CD4-positive, alpha-beta memory T cell (primary cell): ENCODE data around the gene KRTAP10-3. TPM values are rescaled to one million over a fixed set of nuclear protein-coding genes. Genes with fewer than 3 reads are reported as not detected.
A peak's percentile ranks its signal among the peaks of the same experiment; 100 is the strongest.

Source experiments
- CTCF ChIA-PET: fragments of 350-600 bp; sonication (Branson Sonifier 250); formaldehyde crosslinking; loops from one replicate; lab custom pipeline; 2021; ENCODE audit warnings: inconsistent platforms; ENCODE audit not compliant: partially characterized antibody; lab: Charles Lee
- POLR2A ChIA-PET: fragments of 350-600 bp; sonication (Branson Sonifier 250); formaldehyde crosslinking; loops from one replicate; lab custom pipeline; 2021; ENCODE audit not compliant: partially characterized antibody; lab: Charles Lee
- DNase-seq, 5 donors: peaks; one replicate each; pipeline versions ENCODE4 v3.0.0 to v3.0.0-alpha.2; 2020 to 2022; ENCODE audit warnings: mixed read lengths in 1 of 5
- H3K27ac ChIP-seq: one replicate; pipeline ENCODE4 v1.7.0; 2013; ENCODE audit warnings: low read depth, low read length
- H3K27me3 ChIP-seq: 2 replicates; pipeline ENCODE4 v1.7.0; 2013; ENCODE audit warnings: mild to moderate bottlenecking, low read length, moderate library complexity; ENCODE audit not compliant: insufficient read depth
- H3K36me3 ChIP-seq: 2 replicates; pipeline ENCODE4 v1.7.0; 2013; ENCODE audit warnings: mild to moderate bottlenecking, low read length, moderate library complexity; ENCODE audit not compliant: insufficient read depth
- H3K4me1 ChIP-seq: 2 replicates; pipeline ENCODE4 v1.7.0; 2013; ENCODE audit warnings: mild to moderate bottlenecking, low read length, moderate library complexity; ENCODE audit not compliant: insufficient read depth
- H3K4me3 ChIP-seq, 2 donors: one replicate each; pipeline ENCODE4 v1.7.0; 2013; ENCODE audit warnings: low read length in 2 of 2, mild to moderate bottlenecking in 1 of 2
- H3K9me3 ChIP-seq, 2 donors: one replicate each; pipeline ENCODE4 v1.7.0; 2013; ENCODE audit warnings: low read length in 2 of 2, control low read depth in 1 of 2; ENCODE audit not compliant: control insufficient read depth in 1 of 2
- H3K27ac Mint-ChIP-seq, 7 donors: one replicate each; pipeline ENCODE4 v1.8.0; 2020 to 2021; ENCODE audit warnings: mixed read lengths in 7 of 7, mild to moderate bottlenecking in 6 of 7, inconsistent platforms in 3 of 7, moderate library complexity in 3 of 7
- H3K27me3 Mint-ChIP-seq, 2 donors: one replicate each; pipeline ENCODE4 v1.8.0; 2020 to 2021; ENCODE audit warnings: mixed read lengths in 2 of 2
- H3K36me3 Mint-ChIP-seq, 2 donors: one replicate each; pipeline ENCODE4 v1.8.0; 2020 to 2021; ENCODE audit warnings: mixed read lengths in 2 of 2, inconsistent platforms in 1 of 2, mild to moderate bottlenecking in 1 of 2
- H3K4me1 Mint-ChIP-seq, 4 donors: one replicate each; pipeline ENCODE4 v1.8.0; 2020 to 2021; ENCODE audit warnings: mixed read lengths in 4 of 4, mild to moderate bottlenecking in 1 of 4
- H3K4me3 Mint-ChIP-seq, 8 donors: one replicate each; pipeline ENCODE4 v1.8.0; 2020 to 2021; ENCODE audit warnings: mixed read lengths in 8 of 8, mild to moderate bottlenecking in 7 of 8, moderate library complexity in 6 of 8, inconsistent platforms in 3 of 8
- H3K9me3 Mint-ChIP-seq, 8 donors: one replicate each; pipeline ENCODE4 v1.8.0; 2020 to 2021; ENCODE audit warnings: mixed read lengths in 8 of 8, mild to moderate bottlenecking in 5 of 8, inconsistent platforms in 3 of 8, moderate library complexity in 1 of 8
- intact Hi-C: fragments of 100-400 bp; cut with micrococcal nuclease; formaldehyde crosslinking; loops from one replicate; pipeline ENCODE4 v1.15.1; 2023
- polyA plus RNA-seq, 2 donors: library from polyadenylated mRNA; unstranded; fragments of 300-500 nt; fragmentation: Illumina TruSeq; gene quantifications; one replicate each; pipeline ENCODE4 v1.2.3, GENCODE V29; 2021
- total RNA-seq, 2 experiments: library from RNA; stranded (reverse); gene quantifications; one replicate each; pipeline ENCODE4 v1.2.3, GENCODE V29; 2021

Gene KRTAP10-3
- total and polyA plus RNA-seq, 4 experiments from 2014 or later, result not detected

DNA sequence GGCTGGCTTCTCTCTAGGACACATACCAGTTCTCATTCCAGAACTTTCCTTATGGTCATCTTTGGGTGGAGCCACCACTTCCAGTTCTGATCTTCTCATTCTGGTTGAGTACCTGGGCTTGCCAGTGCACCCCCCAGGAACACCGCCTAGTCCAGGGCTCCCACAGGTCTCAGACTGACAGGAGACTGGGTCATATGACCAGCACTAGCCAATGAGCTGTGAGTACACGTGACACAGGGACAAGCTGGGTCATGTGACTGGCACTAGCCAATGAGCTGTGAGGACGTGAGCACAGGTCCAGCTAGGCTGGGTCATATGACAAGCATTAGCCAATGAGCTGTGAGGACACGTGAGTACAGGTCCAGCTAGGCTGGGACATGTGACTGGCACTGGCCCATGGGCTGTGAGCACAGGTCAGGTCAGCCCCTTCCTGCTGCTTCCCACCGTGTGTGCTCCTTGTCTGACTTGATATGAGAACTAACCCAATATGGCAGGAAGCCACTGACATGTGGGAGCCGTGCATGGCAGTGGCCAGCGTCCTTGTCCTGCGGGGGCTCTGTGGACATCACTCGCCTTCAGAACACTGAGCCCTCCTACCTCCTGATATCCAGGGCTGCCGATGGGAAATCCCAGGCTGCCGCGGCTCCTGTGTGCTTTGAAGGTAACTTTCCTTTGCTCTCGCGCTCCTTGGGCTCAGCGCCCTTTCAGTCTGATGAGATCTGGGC is 41.3 kb downstream of the KRTAP10-3 start:
- H3K9me3 Mint-ChIP-seq, result no peaks in the 10 kb centered on the region
- no peak overlapping the region for H3K27ac ChIP-seq
- no peaks in the 10 kb centered on the region for H3K36me3 Mint-ChIP-seq
- no peak overlapping the region for H3K4me3 Mint-ChIP-seq
- no peak for DNase-seq
- ChIA-PET POLR2A (interaction anchor here (1.3 kb wide), 1 partner anchor 140 kb away, joined by 4 read pairs; the partner anchor contains the start of gene KRTAP12-3), CTCF (no interaction called here)
- no peaks in the 10 kb centered on the region for H3K27me3 ChIP-seq
- intact Hi-C loops, result no loop called here
- H3K27me3 Mint-ChIP-seq, result no peaks in the 10 kb centered on the region
- no peaks in the 10 kb centered on the region for H3K9me3 ChIP-seq
- no peak overlapping the region for H3K4me3 ChIP-seq
- H3K36me3 ChIP-seq, result no peaks in the 10 kb centered on the region
- H3K27ac Mint-ChIP-seq, result peak overlapping the region in 2 of 7 donors; percentile 23 to 63
- H3K4me1 Mint-ChIP-seq, result peaks cover 0 to 4% (median 0%) of the 10 kb centered on the region in 4 donors
- no peaks in the 10 kb centered on the region for H3K4me1 ChIP-seq

DNA sequence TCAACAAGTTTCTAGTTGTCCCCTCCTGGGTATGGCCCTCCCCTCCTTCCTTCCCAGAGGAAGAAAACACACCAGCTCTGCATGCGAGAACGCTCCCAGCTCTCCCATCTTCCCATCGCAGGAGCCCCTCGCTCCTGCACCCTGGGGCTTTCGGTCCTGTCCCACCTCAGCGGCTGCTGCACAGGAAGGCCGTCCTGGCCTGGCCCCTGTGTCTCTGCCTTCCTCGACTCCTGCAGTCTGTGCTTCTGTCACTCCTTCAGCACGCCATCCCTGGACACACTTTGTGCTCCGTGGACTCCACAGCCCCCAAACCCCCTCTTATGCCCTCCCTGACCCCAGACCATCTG is 41.8 kb downstream of the KRTAP10-3 start:
- H3K9me3 ChIP-seq, result no peaks in the 10 kb centered on the region
- Mint-ChIP-seq H3K9me3 (no peaks in the 10 kb centered on the region), H3K27ac (no peak overlapping the region), H3K36me3 (no peaks in the 10 kb centered on the region), H3K4me3 (no peak overlapping the region), H3K4me1 (peaks cover 0 to 4% (median 0%) of the 10 kb centered on the region in 4 donors), H3K27me3 (no peaks in the 10 kb centered on the region)
- H3K4me3 ChIP-seq, result no peak overlapping the region
- H3K27me3 ChIP-seq, result no peaks in the 10 kb centered on the region
- intact Hi-C loops, result no loop called here
- no peaks in the 10 kb centered on the region for H3K36me3 ChIP-seq
- DNase-seq, result no peak
- H3K4me1 ChIP-seq, result no peaks in the 10 kb centered on the region
- ChIA-PET POLR2A (interaction anchor here (1.3 kb wide), 1 partner anchor 141 kb away, joined by 4 read pairs; the partner anchor contains the start of gene KRTAP12-3), CTCF (interaction anchor here (1.1 kb wide), 1 partner anchor 277 kb away, joined by 4 read pairs; no protein-coding TSS in a partner anchor)
- H3K27ac ChIP-seq, result no peak overlapping the region

GRCh38 chr21:44516342-44516741 is 42.3 kb downstream of the KRTAP10-3 start:
- Mint-ChIP-seq H3K27ac (no peak overlapping the region), H3K9me3 (no peaks in the 10 kb centered on the region), H3K36me3 (no peaks in the 10 kb centered on the region), H3K4me3 (no peak overlapping the region), H3K27me3 (no peaks in the 10 kb centered on the region), H3K4me1 (peaks cover 0 to 4% (median 0%) of the 10 kb centered on the region in 4 donors)
- DNase-seq, result no peak
- Histone ChIP-seq H3K4me1 (no peaks in the 10 kb centered on the region), H3K4me3 (no peak overlapping the region), H3K27ac (no peak overlapping the region), H3K9me3 (no peaks in the 10 kb centered on the region), H3K27me3 (no peaks in the 10 kb centered on the region), H3K36me3 (no peaks in the 10 kb centered on the region)
- intact Hi-C loops, result no loop called here
- ChIA-PET CTCF (interaction anchor here (1.1 to 11.0 kb wide), 2 partner anchors 225 to 277 kb away, joined by 4 to 269 read pairs; no protein-coding TSS in a partner anchor), POLR2A (interaction anchor here (1.3 kb wide), 1 partner anchor 141 kb away, joined by 4 read pairs; the partner anchor contains the start of gene KRTAP12-3)

- H3K27ac Mint-ChIP-seq, result peak overlapping the region in 1 of 7 donors; percentile 14
- intact Hi-C loops, result no loop called here
- POLR2A ChIA-PET, result interaction anchor here (1.3 kb wide), 1 partner anchor 142 kb away, joined by 4 read pairs; the partner anchor contains the start of gene KRTAP12-3
Observed at GRCh38 chr21:44515359-44516165, 43.0 kb downstream of the KRTAP10-3 start.

DNA sequence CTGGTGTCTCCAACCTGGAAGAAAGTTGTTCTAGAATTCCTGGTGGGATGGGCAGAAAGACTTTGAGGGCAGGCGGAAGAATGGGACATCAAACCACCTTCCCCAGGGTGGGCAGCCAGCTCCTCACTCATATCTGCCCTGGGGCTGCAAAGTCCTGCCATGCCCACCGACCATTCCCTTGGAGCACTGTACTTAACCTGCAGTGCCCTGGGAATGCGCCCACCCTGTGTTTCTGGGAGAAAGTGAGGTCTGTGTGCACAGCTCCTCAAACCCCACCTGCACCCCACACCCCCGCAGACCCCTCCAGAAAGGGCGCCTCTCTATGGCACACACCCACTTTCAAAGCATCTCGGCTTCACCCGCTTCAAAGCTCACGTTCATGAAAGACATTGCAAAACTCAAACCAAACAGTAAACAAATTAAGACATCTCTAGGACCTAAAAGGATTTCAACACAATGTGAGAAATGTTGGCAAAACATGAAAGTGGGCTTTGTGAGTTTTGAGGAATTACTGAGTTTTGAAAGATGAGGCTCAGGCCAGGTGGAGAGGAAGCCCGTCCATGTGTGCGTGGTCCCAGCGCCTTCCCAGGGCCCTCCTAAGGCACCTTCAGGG is 43.7 kb downstream of the KRTAP10-3 start:
- no peak overlapping the region for H3K4me3 Mint-ChIP-seq
- H3K4me3 ChIP-seq, result no peak overlapping the region
- peak overlapping the region in 2 of 7 donors; percentile 15 to 57 for H3K27ac Mint-ChIP-seq
- H3K36me3 ChIP-seq, result no peaks in the 10 kb centered on the region
- H3K27me3 Mint-ChIP-seq, result no peaks in the 10 kb centered on the region
- H3K36me3 Mint-ChIP-seq, result no peaks in the 10 kb centered on the region
- CTCF ChIA-PET, result interaction anchor here (2.2 to 11.0 kb wide), 2 partner anchors 226 to 279 kb away, joined by 10 to 269 read pairs; no protein-coding TSS in a partner anchor
- no peaks in the 10 kb centered on the region for H3K9me3 ChIP-seq
- H3K27me3 ChIP-seq, result no peaks in the 10 kb centered on the region
- H3K9me3 Mint-ChIP-seq, result no peaks in the 10 kb centered on the region
- H3K27ac ChIP-seq, result no peak overlapping the region
- peaks cover 10% of the 10 kb centered on the region for H3K4me1 ChIP-seq
- intact Hi-C loops, result no loop called here
- POLR2A ChIA-PET, result no interaction called here
- DNase-seq, result no peak
- peaks cover 0 to 4% (median 0%) of the 10 kb centered on the region in 4 donors for H3K4me1 Mint-ChIP-seq

More at GRCh38 chr21:44515359-44516165, 43.0 kb downstream of the KRTAP10-3 start:
- Histone ChIP-seq H3K4me3 (no peak overlapping the region), H3K4me1 (peaks cover 6% of the 10 kb centered on the region), H3K36me3 (no peaks in the 10 kb centered on the region), H3K27ac (no peak overlapping the region), H3K27me3 (no peaks in the 10 kb centered on the region), H3K9me3 (no peaks in the 10 kb centered on the region)
- no peak for DNase-seq
- no peaks in the 10 kb centered on the region for H3K36me3 Mint-ChIP-seq
- H3K9me3 Mint-ChIP-seq, result no peaks in the 10 kb centered on the region
- no peaks in the 10 kb centered on the region for H3K27me3 Mint-ChIP-seq
- no peak overlapping the region for H3K4me3 Mint-ChIP-seq
- CTCF ChIA-PET, result interaction anchor here (1.1 to 11.0 kb wide), 3 partner anchors 226 to 278 kb away, joined by 4 to 269 read pairs (median 10); no protein-coding TSS in a partner anchor
- H3K4me1 Mint-ChIP-seq, result peaks cover 0 to 4% (median 0%) of the 10 kb centered on the region in 4 donors

- no peak for DNase-seq
- no peaks in the 10 kb centered on the region for H3K36me3 Mint-ChIP-seq
- Histone ChIP-seq H3K4me1 (peaks cover 10% of the 10 kb centered on the region), H3K27me3 (no peaks in the 10 kb centered on the region), H3K4me3 (no peak overlapping the region), H3K27ac (no peak overlapping the region), H3K9me3 (no peaks in the 10 kb centered on the region), H3K36me3 (no peaks in the 10 kb centered on the region)
- H3K27me3 Mint-ChIP-seq, result no peaks in the 10 kb centered on the region
- H3K9me3 Mint-ChIP-seq, result no peaks in the 10 kb centered on the region
- ChIA-PET CTCF (interaction anchor here (2.2 to 11.0 kb wide), 2 partner anchors 227 to 280 kb away, joined by 10 to 269 read pairs; no protein-coding TSS in a partner anchor), POLR2A (no interaction called here)
- H3K4me3 Mint-ChIP-seq, result no peak overlapping the region
- intact Hi-C loops, result no loop called here
- peaks cover 0 to 4% (median 0%) of the 10 kb centered on the region in 4 donors for H3K4me1 Mint-ChIP-seq
- H3K27ac Mint-ChIP-seq, result no peak overlapping the region
Observed at GRCh38 chr21:44514218-44514520, 44.4 kb downstream of the KRTAP10-3 start.
